HG03097 (cell line): ENCODE measurements around the gene NPIPA3.
"Not testable (repeated sequence)": the region's sequence is repeated elsewhere in the genome, so short reads cannot be mapped to it uniquely, and the experiment has no call there.

Experiments used
- ATAC-seq: cut with Tn5 transposase; IDR thresholded peaks from one replicate; pipeline ENCODE4 v1.9.1; 2021; ENCODE audit not compliant: unreplicated experiment, low FRiP score

NPIPA3 gene

GRCh38 chr16:14741794-14742193 is 38.6 kb downstream of the NPIPA3 start:
- ATAC-seq = not testable (repeated sequence)

GRCh38 chr16:14742273-14743128 is 39.3 kb downstream of the NPIPA3 start, which contains the start of gene NPIPA2:
TSS of gene NPIPA2 (plus strand) at chr16:14742533. CDS start at chr16:14748066, 5,533 bp downstream.
- peak; percentile 98 for ATAC-seq

- not testable (repeated sequence) for ATAC-seq
Measured at GRCh38 chr16:14773654-14774053, 70.4 kb downstream of the NPIPA3 start.

- ATAC-seq = not testable (repeated sequence)
Measured at GRCh38 chr16:14775624-14776023, 72.4 kb downstream of the NPIPA3 start.
